GM21723 (cell line): Measurements from ENCODE around the gene OTUD4.
"Not testable (repeated sequence)": the region's sequence is repeated elsewhere in the genome, so short reads cannot be mapped to it uniquely, and the experiment has no call there.

Experiments used
- ATAC-seq: cut with Tn5 transposase; IDR thresholded peaks from one replicate; pipeline ENCODE4 v1.9.1; 2021; ENCODE audit warnings: mild to moderate bottlenecking, moderate library complexity; ENCODE audit not compliant: unreplicated experiment

Gene OTUD4, protein sequence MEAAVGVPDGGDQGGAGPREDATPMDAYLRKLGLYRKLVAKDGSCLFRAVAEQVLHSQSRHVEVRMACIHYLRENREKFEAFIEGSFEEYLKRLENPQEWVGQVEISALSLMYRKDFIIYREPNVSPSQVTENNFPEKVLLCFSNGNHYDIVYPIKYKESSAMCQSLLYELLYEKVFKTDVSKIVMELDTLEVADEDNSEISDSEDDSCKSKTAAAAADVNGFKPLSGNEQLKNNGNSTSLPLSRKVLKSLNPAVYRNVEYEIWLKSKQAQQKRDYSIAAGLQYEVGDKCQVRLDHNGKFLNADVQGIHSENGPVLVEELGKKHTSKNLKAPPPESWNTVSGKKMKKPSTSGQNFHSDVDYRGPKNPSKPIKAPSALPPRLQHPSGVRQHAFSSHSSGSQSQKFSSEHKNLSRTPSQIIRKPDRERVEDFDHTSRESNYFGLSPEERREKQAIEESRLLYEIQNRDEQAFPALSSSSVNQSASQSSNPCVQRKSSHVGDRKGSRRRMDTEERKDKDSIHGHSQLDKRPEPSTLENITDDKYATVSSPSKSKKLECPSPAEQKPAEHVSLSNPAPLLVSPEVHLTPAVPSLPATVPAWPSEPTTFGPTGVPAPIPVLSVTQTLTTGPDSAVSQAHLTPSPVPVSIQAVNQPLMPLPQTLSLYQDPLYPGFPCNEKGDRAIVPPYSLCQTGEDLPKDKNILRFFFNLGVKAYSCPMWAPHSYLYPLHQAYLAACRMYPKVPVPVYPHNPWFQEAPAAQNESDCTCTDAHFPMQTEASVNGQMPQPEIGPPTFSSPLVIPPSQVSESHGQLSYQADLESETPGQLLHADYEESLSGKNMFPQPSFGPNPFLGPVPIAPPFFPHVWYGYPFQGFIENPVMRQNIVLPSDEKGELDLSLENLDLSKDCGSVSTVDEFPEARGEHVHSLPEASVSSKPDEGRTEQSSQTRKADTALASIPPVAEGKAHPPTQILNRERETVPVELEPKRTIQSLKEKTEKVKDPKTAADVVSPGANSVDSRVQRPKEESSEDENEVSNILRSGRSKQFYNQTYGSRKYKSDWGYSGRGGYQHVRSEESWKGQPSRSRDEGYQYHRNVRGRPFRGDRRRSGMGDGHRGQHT

DNA sequence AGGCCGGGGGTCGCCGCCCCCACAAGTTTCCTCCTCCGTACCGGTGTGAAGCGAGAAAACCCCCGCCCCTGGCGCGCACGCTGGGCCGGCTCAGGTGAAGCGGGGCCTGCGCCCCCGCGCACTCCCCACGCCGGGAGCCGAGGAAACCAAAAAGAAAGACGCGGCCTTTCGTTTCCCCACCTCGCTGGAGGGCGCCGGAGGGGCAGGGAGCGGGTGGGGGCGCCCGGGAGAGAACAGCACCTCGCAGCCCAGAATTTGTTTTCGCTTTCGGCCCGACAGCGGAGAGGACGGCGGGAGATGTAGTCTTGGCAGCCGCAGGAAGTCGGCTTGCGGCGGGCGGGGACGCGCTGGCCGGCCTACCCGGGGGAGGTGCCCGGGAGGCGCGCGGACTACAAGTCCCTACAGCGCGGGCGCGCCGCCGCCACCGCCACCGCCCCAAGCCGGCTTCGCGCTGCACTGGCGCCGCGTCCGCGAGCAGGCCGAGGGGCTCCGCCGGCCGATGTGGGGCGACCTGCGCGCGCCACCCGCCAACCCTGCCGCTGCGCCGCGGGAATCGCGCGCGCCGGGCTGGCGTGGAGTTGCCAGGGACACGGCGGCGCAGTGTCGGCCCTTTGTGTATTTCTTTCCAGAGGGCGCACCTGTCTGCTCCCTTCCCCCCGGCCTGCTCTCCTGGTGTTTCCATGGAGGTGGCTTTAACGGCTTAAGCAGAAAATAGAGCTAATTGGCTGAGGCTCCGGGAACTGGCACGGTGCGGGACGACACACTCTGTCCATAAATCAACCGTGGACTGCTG lies at the start of gene OTUD4:
Gene OTUD4 (minus strand): TSS at position 292 of the 793 bp plus-strand sequence. CDS start 616 bp downstream, outside the sequence.
- peak; percentile 80 for ATAC-seq

DNA sequence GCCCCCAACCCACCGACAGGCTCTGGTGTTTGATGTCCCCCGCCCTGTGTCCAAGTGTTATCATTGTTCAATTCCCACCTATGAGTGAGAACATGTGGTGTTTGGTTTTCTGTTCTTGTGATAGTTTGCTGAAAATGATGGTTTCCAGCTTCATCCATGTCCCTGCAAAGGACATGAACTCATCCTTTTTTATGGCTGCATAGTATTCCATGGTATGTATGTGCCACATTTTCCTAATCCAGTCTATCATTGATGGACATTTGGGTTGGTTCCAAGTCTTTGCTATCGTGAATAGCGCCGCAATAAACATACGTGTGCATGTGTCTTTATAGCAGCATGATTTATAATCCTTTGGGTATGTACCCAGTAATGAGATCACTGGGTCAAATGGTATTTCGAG lies 42.8 kb upstream of the OTUD4 start:
- not testable (repeated sequence) for ATAC-seq

DNA sequence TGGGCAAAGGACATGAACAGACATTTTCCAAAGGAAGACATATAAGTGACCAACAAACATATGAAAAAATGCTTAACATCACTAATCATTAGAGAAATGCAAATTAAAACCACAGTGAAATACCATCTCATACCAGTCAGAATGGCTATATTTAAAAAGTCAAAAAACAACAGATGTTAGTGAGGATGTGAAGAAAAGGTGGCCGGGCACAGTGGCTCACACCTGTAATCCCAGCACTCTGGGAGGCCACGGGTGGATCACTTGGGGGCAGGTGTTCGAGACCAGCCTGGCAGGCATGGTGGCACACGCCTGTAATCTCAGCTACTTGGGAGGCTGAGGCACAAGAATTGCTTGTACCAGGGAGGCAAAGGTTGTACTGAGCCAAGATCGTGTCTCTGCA lies 41.1 kb upstream of the OTUD4 start:
- ATAC-seq: not testable (repeated sequence)

DNA sequence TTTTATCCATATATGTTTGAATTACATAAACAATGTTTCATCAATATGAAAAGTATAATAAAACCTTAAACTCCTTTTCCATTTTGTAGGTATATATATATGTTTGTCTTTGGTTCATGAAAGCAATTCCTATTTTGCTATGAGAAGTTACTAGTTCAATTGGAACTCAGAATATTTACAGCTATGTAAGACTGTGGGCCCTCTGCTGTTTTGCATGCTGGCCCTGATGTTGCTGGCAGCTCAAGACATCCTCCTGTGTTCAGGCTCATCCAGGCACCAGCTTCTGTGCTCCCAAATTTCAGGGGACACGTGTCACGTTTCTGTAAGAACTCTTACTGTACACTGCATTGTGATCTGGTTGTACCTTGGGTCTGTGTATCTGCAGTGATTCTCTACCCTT lies 38.7 kb upstream of the OTUD4 start:
- no peak for ATAC-seq

DNA sequence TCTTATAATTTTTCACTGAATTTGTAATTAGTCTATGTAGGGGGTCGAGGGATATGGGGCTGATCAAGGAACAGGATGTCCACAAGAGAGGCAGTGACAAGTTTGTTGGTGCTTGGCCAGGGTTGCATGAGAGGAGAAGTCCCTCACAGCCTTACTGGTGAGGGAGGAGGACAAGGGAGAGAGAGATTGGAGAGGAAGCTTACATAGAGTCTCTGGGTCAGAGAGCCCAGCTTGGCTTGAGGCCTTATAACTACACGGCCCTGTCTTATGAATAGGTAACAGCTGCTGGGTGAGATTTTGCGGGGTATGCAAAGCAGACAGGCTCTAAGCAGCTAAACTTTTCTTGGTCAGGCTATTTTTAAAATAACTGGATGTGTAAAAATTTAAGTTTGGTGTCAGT lies 37.9 kb upstream of the OTUD4 start:
- peak; percentile 93 for ATAC-seq

DNA sequence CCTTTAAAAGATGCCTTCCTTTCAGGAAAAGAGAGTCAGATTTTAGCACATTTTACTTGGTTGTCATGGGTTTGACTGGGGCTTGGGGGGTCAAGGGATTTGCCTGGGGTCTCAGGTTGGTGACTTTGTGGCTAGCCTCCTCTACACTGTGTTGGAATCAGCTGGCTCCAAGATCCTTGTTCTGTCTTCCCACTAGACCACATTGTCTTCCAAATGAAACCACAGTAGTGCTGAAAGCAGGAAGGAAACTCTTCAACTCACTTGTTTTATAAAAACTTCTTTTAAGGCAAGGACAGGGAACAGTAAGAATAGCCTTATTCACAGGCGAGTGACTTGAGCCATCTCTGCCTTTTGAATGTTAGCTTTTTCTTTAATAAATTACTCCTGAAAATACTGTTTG lies 37.0 kb upstream of the OTUD4 start:
- ATAC-seq: no peak

DNA sequence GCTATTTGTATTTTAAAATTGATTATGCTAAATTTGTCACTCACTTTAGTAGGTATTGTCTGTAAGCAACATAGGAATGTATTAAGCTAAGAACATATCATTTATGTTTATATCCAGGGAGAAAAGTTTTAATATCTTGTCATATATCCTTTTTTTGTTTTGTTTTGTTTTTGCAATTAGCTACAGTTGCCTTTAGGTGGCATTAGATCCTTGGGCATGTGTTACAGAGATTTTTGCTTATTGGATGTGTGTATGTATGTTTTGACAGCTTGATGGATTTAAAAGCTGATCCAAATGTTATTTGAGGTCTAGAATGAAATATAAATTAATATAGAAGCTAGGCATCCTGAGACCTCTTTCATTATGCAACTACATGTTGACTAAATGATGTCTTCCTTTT lies 36.1 kb upstream of the OTUD4 start:
- ATAC-seq: no peak

DNA sequence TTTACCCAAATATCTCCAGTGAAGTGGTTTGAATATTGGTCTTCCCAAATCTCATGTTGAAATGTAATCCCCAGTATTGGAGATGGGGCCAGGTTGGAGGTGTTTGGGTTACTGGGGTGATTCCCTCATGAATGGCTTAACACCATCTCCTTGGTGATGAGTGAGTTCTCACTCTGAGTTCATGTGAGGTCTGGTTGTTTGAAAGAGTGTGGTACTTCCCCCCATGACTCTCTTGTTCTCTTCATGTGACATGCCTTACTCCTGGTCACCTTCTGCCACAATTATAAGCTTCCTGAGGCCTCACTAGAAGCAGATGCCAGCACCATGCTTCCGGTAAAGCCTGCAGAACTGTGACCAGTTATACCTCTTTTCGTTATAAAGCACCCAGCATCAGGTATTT lies 32.9 kb upstream of the OTUD4 start:
- no peak for ATAC-seq

DNA sequence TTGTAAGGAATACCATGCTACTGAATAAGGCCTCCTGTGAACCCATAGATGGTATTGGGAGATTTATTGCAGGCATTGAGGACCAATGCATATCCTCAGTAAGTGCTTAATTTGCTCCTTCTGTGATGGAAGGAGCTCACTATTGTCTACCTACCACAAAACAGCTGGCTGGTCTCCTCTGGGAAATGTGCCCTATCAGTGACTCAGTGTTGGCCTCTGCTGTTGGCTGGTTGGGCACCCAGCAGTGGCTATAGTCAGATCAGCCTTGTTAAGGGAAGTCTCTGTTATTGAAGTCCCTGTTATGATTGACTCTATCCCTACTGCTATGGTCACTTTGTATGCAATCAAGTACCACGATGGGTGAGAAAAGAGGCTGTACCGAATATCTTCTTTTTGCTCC lies 27.5 kb upstream of the OTUD4 start:
- ATAC-seq: no peak

DNA sequence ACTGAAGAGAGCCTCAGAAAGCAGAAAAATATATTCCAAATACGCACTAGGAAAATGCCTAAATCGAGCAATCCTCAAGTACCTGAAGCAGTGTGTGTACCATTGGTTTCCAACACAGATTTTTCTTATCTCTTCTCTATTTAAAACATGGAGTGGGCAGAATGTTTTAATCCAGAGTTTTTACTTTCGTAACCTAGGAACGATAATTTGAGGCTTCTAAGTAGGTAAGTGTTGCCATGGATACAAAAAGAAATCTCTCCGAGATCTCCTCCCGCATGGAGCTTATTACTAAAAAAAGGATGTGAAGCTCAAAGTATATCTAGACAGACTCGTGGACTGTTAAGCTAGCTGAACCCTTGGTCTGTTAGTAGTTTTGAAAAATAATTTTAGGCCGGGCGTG lies 23.0 kb upstream of the OTUD4 start:
- no peak for ATAC-seq

DNA sequence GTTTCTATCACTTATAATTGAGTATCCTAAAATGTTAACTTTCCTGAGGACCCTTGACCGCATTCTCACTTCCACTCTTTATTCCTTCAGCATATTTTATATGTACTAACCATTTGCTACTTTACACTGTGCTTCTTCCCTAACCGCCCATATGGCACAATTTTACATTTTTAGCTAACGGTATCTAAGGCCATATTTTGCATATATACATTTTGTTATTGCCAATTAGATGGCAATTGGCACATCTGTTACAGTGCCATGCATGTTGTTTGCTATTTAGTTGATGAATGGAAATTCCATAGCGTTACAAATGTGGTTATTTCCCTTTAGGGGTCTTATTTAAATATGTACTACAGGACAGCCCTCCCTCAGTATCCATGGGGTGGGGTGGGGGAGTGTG lies 20.0 kb upstream of the OTUD4 start:
- ATAC-seq: no peak

DNA sequence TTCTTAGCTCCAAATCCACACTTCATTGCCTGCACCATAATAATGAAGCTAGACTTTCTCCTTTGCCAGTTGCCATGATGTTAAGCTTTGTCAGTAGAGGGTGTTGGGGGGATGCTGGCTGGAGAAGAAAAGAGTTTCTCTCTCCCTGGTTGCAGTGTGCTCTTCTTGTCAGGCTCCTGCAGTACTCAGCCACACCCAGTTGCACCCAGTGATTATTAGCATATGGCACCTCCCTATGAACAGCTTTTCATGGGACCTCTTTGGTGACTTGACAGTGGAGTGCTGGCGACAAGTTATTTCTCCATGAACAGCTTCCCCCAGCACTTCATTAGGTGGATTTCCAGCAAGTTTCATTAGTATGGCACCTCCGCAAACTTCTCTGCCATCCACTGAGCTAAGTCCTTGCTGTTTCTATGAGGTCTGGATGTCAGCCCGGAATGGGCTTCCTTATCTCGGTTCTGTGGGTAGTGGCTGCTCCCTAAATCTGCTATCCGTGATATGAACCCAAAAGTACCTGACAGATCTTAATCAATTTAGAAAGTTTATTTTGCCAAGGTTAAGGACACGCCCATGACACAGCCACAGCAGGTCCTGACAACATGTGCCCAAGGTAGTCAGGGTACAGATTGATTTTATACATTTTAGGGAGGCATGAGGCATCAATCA lies 18.8 kb upstream of the OTUD4 start:
- no peak for ATAC-seq

DNA sequence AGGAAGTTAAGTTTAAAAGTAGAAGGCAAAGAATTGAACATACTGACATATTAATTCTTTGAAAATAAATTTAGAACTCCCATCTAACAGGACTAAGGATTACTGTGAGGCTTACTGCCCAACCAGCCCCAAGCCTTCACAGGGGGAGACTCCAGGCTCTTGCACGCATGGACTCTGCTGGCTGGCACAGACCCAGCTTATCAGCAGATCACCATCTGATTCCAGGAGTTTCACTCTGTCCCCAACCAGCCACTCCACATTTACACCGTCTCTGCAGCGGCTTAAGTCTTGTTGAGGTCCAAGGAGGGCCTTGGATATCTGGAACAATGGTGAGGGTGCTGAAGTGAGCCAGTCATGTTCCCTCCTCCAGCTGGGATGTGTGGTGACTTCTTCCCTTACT lies 16.4 kb upstream of the OTUD4 start:
- no peak for ATAC-seq

DNA sequence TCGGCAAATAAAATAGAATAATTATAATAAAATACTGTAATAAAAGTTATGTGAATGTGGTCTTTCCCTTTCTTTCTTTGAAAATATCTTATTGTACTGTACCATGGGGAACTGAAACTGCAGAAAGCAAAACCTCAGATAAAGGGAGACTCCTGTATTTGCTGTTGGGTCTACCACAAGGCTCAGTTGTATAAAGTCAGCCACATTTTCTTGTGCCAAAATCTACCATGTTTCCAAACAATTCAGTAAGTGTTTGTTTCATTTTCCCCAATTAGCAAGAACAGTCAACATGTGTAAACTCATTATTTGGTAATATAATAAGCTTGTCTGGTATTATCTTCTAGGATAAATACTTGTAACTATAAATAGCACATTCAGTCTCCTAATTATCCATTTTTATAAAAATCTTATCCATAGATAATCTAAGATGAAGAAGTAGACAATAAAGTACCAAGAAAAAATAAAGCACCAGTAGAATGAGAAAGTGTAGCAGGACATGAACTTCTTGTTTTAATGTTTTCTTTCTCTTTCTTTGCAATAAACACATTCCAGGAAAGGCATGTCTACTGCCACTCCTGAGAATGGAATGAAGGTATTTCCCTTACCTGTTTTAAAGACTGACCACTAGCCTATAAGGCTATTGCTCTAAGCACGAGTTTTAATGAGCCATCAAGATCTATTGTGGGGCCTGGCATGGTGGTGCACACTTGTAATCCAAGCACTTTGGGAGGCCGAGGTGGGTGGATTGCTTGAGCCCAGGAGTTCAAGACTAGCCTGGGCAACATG lies 15.0 kb upstream of the OTUD4 start:
- ATAC-seq: peak; percentile 80

DNA sequence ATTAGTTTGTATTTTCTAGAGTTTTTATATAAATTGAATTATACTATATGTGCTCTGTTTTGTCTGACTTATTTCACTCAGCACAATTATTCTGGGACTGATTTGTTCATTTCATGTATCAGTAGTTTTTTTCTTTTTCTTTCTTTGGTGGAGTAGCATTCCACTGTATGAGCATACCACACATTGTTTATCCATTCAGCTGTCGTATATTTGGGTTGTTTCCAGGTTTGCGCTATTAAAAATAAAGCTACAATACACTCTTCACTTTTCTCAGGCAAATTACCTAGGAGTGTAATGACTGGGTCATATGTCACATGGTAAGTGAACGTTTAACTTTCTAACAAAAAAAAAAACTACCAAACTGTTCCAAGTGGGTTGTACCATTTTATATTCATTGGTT lies 9.6 kb upstream of the OTUD4 start:
- ATAC-seq: no peak

DNA sequence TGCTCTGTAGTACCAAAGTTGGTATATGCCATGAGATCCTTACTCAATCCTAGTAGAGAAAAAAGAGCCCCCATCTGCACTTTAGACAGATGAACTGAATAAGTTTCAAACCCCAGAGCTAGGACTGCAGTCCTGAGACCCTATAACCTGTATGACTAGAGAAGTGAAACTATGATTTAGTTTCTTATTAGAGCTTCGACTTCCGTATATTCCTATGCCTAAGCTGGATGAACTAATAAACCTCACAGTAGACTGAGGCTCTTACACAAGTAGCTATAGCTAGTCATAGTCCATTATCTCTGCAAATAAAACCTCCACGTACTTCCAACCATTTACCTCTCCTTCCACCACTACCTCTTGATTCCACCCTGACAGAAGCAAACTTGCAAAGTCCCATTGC lies 6.3 kb upstream of the OTUD4 start:
- peak; percentile 84 for ATAC-seq

DNA sequence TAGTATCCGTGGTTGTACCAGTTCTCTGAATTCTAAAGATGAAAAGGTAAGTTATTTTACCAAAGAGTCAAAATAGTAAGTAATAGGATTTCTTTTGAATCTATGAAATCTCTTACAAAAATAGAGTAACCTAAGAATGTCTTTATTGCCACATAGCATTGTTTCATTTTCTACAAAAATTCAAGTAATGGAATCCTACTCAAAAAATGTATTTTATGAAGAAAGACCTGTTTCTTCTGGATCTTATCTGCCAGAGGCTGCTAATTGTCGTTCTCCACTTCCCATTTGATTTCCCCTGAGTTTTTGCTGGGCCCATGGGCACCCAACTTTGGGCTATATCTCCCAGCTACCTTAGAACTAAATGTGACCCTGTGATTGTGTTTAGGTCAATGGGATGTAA lies 3.2 kb upstream of the OTUD4 start:
- ATAC-seq: no peak

DNA sequence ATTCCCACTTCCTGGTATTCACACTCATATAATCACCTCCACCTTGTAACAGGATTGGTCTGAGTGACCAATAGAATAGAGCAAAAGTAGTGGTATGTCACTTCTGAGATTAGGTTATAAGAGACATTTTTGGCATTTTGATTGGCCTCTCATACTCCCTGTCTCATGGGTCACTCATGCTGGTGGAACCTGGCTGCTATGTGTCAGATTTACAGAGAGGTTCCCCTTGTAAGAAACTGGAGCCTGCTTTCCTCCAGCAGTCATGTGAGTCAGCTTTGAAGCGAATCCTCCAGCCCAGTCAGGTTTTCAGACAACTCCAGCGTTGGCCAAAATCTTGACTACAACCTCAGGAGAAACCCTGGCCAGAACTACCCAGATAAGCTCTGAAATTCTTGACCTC lies 2.6 kb upstream of the OTUD4 start:
- no peak for ATAC-seq

DNA sequence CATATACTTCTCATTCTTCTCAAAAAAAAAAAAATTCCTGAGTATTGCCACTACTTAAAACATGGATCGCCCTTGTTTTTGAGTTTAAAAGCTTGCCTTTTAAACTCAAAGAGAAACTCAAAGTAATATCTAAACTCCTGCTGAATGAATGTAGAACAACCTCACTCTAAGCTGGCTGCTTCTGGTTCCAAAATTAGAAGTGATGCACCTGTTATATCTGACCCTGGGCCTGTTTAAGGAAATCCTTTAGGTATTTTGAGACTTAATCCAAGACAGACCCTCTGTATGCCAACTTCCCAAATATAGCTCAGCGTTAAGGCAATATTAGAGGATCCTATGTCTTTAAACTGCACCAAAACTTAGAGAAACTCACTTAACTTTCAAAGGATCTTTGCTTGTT lies 1.8 kb upstream of the OTUD4 start:
- ATAC-seq: no peak
